ENCODE measurements around the gene HIRA. TPM values are rescaled to one million over a fixed set of nuclear protein-coding genes. Genes with fewer than 3 reads are reported as not detected.

The HIRA gene
- total and polyA plus RNA-seq, 10 donors: 8.9 to 31.7 (median 24.6) TPM

DNA sequence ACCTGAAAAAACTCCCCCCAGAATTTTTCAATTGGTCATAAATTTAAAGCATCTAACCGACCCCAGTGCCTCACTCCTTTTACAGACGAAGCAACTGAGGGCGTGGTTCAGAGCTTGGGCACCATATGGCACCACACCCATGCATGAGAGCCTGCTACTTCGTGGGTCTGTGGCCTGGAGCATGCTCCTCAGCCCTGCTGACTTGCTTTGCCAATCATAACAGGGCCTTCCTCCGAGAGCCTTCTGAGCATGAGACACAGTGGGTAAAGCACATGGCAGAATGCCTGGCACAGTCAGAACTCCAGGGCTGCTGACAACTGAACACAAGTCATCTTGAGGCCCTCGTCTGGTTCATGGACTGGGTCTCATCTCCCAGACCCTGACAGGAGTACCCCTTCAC lies 33.3 kb downstream of the HIRA start:
- WGBS, 5 donors: 84 to 91% (median 87%) methylated on average over 6 of the region's 6 CpGs
- H3K27me3 ChIP-seq (replicated peaks in 1 of 7): no peaks in the 10 kb centered on the region
- peaks cover 3 to 100% (median 66%) of the 10 kb centered on the region in 6 donors for H3K36me3 ChIP-seq
- H3K4me3 ChIP-seq: no peak overlapping the region
- TF ChIP-seq POLR2AphosphoS5 (IDR thresholded peaks at IDR 0.05): no peak
- TF ChIP-seq, protein P1, sequence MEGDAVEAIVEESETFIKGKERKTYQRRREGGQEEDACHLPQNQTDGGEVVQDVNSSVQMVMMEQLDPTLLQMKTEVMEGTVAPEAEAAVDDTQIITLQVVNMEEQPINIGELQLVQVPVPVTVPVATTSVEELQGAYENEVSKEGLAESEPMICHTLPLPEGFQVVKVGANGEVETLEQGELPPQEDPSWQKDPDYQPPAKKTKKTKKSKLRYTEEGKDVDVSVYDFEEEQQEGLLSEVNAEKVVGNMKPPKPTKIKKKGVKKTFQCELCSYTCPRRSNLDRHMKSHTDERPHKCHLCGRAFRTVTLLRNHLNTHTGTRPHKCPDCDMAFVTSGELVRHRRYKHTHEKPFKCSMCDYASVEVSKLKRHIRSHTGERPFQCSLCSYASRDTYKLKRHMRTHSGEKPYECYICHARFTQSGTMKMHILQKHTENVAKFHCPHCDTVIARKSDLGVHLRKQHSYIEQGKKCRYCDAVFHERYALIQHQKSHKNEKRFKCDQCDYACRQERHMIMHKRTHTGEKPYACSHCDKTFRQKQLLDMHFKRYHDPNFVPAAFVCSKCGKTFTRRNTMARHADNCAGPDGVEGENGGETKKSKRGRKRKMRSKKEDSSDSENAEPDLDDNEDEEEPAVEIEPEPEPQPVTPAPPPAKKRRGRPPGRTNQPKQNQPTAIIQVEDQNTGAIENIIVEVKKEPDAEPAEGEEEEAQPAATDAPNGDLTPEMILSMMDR (IDR thresholded peaks at IDR 0.05 in 8 of 11, conservative IDR thresholded peaks at IDR 0.05 in 3 of 11): no peak
- TF ChIP-seq POLR2A (IDR thresholded peaks at IDR 0.05): no peak
- no peak for DNase-seq
- intact Hi-C loops (cut with DNase I; ENCODE audit: low total_unique reads): no loop called here
- no peaks in the 10 kb centered on the region for H3K4me1 ChIP-seq
- no peak overlapping the region for H3K27ac ChIP-seq
- no peaks in the 10 kb centered on the region for H3K9me3 ChIP-seq

DNA sequence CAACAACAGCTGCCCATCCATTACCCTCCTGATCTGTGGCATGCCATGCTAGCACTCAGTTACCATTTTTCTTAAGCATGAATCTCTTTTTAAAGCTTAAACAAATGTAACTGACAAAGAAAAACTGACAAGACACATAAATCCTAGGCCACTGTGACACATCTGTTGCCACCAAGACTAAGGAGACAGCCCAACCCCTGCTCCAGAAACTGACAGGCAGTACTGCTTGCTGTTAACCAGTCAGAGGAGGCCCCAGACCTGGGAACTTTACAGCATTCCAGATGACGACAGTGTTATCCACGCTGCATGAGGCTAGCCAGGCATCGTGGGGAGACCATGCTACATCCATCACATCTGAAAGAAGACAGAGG lies 33.8 kb downstream of the HIRA start:
- TF ChIP-seq, protein P1 (IDR thresholded peaks at IDR 0.05 in 8 of 11, conservative IDR thresholded peaks at IDR 0.05 in 3 of 11): no peak
- TF ChIP-seq POLR2A (IDR thresholded peaks at IDR 0.05) (no peak), POLR2AphosphoS5 (IDR thresholded peaks at IDR 0.05) (no peak)

DNA sequence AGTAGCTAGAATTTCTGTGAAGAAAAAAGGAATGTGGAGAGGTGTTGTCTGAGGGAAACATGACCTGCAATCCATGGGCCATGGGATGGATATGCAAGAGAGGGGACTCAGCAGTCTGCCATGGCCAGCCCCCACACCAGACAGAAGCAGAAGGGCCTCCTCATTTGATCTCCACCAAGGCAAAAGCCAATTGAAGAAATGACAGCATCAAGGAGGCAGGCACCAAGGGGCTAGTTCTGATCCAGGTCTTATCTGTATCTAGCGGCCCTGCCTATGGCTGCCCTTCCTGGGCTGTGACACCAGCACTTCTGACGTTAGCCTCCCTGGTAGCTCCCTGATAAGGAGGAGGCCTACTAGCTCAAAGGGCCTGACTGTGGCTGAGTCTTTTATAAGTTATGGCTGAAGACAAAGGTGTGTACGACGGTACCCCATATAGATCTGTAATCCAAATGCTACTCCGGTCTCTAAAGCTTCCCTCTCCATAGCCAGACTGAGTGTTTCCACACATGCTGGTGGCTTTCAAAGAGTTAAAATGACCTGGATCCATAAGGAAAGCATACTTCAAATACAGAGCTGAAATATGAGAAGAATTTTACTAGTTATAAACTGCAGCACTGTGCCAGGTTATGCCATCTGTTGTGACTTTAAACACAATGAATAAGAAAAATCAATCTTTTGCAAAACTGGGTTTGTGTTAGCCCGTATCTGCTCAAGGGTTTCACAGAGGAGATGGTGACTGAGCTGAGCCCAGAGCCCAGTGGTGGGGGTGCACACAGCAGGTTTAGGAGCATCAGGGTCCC lies 34.4 kb downstream of the HIRA start:
- peaks cover 3 to 100% (median 76%) of the 10 kb centered on the region in 6 donors for H3K36me3 ChIP-seq
- WGBS, 5 donors: 91 to 97% (median 96%) methylated on average over 6 of the region's 6 CpGs
- no peak overlapping the region for H3K27ac ChIP-seq
- intact Hi-C loops (cut with DNase I; ENCODE audit: low total_unique reads): no loop called here
- H3K4me3 ChIP-seq: no peak overlapping the region
- H3K9me3 ChIP-seq: no peaks in the 10 kb centered on the region
- no peak for DNase-seq
- no peaks in the 10 kb centered on the region for H3K27me3 ChIP-seq (replicated peaks in 1 of 7)
- TF ChIP-seq POLR2AphosphoS5 (IDR thresholded peaks at IDR 0.05): no peak
- TF ChIP-seq, protein P1 (IDR thresholded peaks at IDR 0.05 in 8 of 11, conservative IDR thresholded peaks at IDR 0.05 in 3 of 11): no peak
- no peak for TF ChIP-seq POLR2A (IDR thresholded peaks at IDR 0.05)
- H3K4me1 ChIP-seq: no peaks in the 10 kb centered on the region

More for the DNA sequence above, 33.8 kb downstream of the HIRA start:
- H3K9me3 ChIP-seq: no peaks in the 10 kb centered on the region
- 91 to 100% (median 96%) methylated on average over 3 of the region's 3 CpGs for WGBS, 5 donors
- no peak overlapping the region for H3K27ac ChIP-seq
- peaks cover 3 to 100% (median 70%) of the 10 kb centered on the region in 6 donors for H3K36me3 ChIP-seq
- no peak overlapping the region for H3K4me3 ChIP-seq
- intact Hi-C loops (cut with DNase I; ENCODE audit: low total_unique reads): no loop called here
- no peak for DNase-seq
- no peaks in the 10 kb centered on the region for H3K4me1 ChIP-seq
- no peaks in the 10 kb centered on the region for H3K27me3 ChIP-seq (replicated peaks in 1 of 7)

DNA sequence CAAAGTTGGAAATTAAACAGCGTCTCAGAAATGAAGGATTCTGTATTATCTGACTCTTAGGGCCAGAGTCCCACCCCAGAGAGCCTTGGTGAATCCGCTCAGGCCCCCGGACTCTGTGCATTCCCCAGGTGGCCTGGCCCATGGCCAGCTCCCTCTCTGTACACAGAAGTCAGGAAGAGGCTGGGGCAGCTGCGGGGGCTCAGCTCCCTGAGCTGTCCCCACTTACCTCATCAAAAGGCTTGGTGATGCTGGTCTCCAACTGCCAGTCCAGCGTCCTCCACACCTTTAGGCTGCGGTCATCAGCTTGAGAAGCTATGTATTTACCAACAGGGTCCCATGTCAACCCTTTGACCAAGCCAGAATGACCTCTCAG lies 35.0 kb downstream of the HIRA start:
- Histone ChIP-seq H3K4me1 (no peaks in the 10 kb centered on the region), H3K36me3 (peaks cover 6 to 100% (median 79%) of the 10 kb centered on the region in 6 donors), H3K27me3 (replicated peaks in 1 of 7) (no peaks in the 10 kb centered on the region), H3K9me3 (no peaks in the 10 kb centered on the region), H3K27ac (no peak overlapping the region), H3K4me3 (no peak overlapping the region)
- DNase-seq: no peak
- WGBS, 5 donors: 85 to 93% (median 93%) methylated on average over 4 to 6 of the region's 6 CpGs
- intact Hi-C loops (cut with DNase I; ENCODE audit: low total_unique reads): no loop called here
- no peak for TF ChIP-seq POLR2AphosphoS5 (IDR thresholded peaks at IDR 0.05)
- no peak for TF ChIP-seq POLR2A (IDR thresholded peaks at IDR 0.05)
- TF ChIP-seq, protein P1 (IDR thresholded peaks at IDR 0.05 in 8 of 11, conservative IDR thresholded peaks at IDR 0.05 in 3 of 11): no peak
